Memory B cell (primary cell): ENCODE data around the gene SLC25A21.

ENCODE experiments used
- ATAC-seq: fragments of 150-1000 bp; cut with Tn5 transposase; 2 replicates; pipeline ENCODE4 v1.10.0; 2021; ENCODE audit warnings: low read depth, mild to moderate bottlenecking, moderate library complexity
- DNase-seq, 2 donors: peaks; one replicate each; pipeline ENCODE4 v3.0.0; 2022; ENCODE audit warnings: low spot score in 2 of 2
- H3K27ac Mint-ChIP-seq: one replicate; pipeline ENCODE4 v1.8.0; 2022; ENCODE audit warnings: mild to moderate bottlenecking, moderate library complexity, mixed read lengths
- H3K27me3 Mint-ChIP-seq: one replicate; pipeline ENCODE4 v1.8.0; 2022; ENCODE audit warnings: mixed read lengths
- H3K36me3 Mint-ChIP-seq: one replicate; pipeline ENCODE4 v1.8.0; 2022; ENCODE audit warnings: mild to moderate bottlenecking, mixed read lengths
- H3K4me1 Mint-ChIP-seq: one replicate; pipeline ENCODE4 v1.8.0; 2022; ENCODE audit warnings: mixed read lengths
- H3K4me3 Mint-ChIP-seq: one replicate; pipeline ENCODE4 v1.8.0; 2022; ENCODE audit warnings: mild to moderate bottlenecking, moderate library complexity, mixed read lengths
- H3K9me3 Mint-ChIP-seq: one replicate; pipeline ENCODE4 v1.8.0; 2022; ENCODE audit warnings: mixed read lengths

Gene SLC25A21

GRCh38 chr14:37143475-37143874 lies 28.9 kb downstream of the SLC25A21 start:
- no peaks in the 10 kb centered on the region for H3K9me3 Mint-ChIP-seq
- H3K27me3 Mint-ChIP-seq, result no peaks in the 10 kb centered on the region
- H3K4me1 Mint-ChIP-seq, result no peaks in the 10 kb centered on the region
- no peak overlapping the region for H3K27ac Mint-ChIP-seq
- H3K36me3 Mint-ChIP-seq, result no peaks in the 10 kb centered on the region
- no peak overlapping the region for H3K4me3 Mint-ChIP-seq
- ATAC-seq (no peak), DNase-seq (no peak)

- no peak for DNase-seq
- H3K27me3 Mint-ChIP-seq, result no peaks in the 10 kb centered on the region
- ATAC-seq, result no peak
- H3K4me1 Mint-ChIP-seq, result no peaks in the 10 kb centered on the region
- no peak overlapping the region for H3K27ac Mint-ChIP-seq
- H3K4me3 Mint-ChIP-seq, result no peak overlapping the region
- no peaks in the 10 kb centered on the region for H3K9me3 Mint-ChIP-seq
- no peaks in the 10 kb centered on the region for H3K36me3 Mint-ChIP-seq
These were observed 29.5 kb downstream of the SLC25A21 start for GRCh38 chr14:37142835-37143401.

GRCh38 chr14:37140176-37140575 lies 32.2 kb downstream of the SLC25A21 start:
- ATAC-seq (no peak), DNase-seq (no peak)
- no peaks in the 10 kb centered on the region for H3K9me3 Mint-ChIP-seq
- H3K4me3 Mint-ChIP-seq, result no peak overlapping the region
- no peaks in the 10 kb centered on the region for H3K27me3 Mint-ChIP-seq
- no peaks in the 10 kb centered on the region for H3K4me1 Mint-ChIP-seq
- no peaks in the 10 kb centered on the region for H3K36me3 Mint-ChIP-seq
- H3K27ac Mint-ChIP-seq, result no peak overlapping the region

GRCh38 chr14:37139710-37140109 lies 32.7 kb downstream of the SLC25A21 start:
- Mint-ChIP-seq H3K27ac (no peak overlapping the region), H3K36me3 (no peaks in the 10 kb centered on the region)
- no peak for ATAC-seq

GRCh38 chr14:37138898-37139297 lies 33.5 kb downstream of the SLC25A21 start:
- ATAC-seq, result no peak
- no peaks in the 10 kb centered on the region for H3K27me3 Mint-ChIP-seq
- no peaks in the 10 kb centered on the region for H3K36me3 Mint-ChIP-seq
- no peak overlapping the region for H3K4me3 Mint-ChIP-seq
- no peak for DNase-seq
- no peak overlapping the region for H3K27ac Mint-ChIP-seq
- H3K4me1 Mint-ChIP-seq, result no peaks in the 10 kb centered on the region
- no peaks in the 10 kb centered on the region for H3K9me3 Mint-ChIP-seq

More at GRCh38 chr14:37139710-37140109, 32.7 kb downstream of the SLC25A21 start:
- Mint-ChIP-seq H3K27me3 (no peaks in the 10 kb centered on the region), H3K4me1 (no peaks in the 10 kb centered on the region), H3K4me3 (no peak overlapping the region), H3K9me3 (no peaks in the 10 kb centered on the region)
- no peak for DNase-seq

- Mint-ChIP-seq H3K36me3 (no peaks in the 10 kb centered on the region), H3K4me1 (no peaks in the 10 kb centered on the region), H3K27me3 (no peaks in the 10 kb centered on the region), H3K27ac (no peak overlapping the region), H3K9me3 (peaks cover 7% of the 10 kb centered on the region), H3K4me3 (no peak overlapping the region)
- ATAC-seq, result no peak
- no peak for DNase-seq
These were observed 39.0 kb downstream of the SLC25A21 start for GRCh38 chr14:37133284-37133913.

GRCh38 chr14:37131205-37131604 lies 41.2 kb downstream of the SLC25A21 start:
- H3K4me3 Mint-ChIP-seq, result no peak overlapping the region
- DNase-seq (no peak), ATAC-seq (no peak)
- no peaks in the 10 kb centered on the region for H3K4me1 Mint-ChIP-seq
- no peak overlapping the region for H3K27ac Mint-ChIP-seq
- H3K9me3 Mint-ChIP-seq, result peaks cover 7% of the 10 kb centered on the region
- H3K36me3 Mint-ChIP-seq, result no peaks in the 10 kb centered on the region
- no peaks in the 10 kb centered on the region for H3K27me3 Mint-ChIP-seq

- no peak overlapping the region for H3K4me3 Mint-ChIP-seq
- H3K9me3 Mint-ChIP-seq, result peaks cover 7% of the 10 kb centered on the region
- H3K27ac Mint-ChIP-seq, result no peak overlapping the region
- DNase-seq (no peak), ATAC-seq (no peak)
- H3K36me3 Mint-ChIP-seq, result no peaks in the 10 kb centered on the region
- no peaks in the 10 kb centered on the region for H3K4me1 Mint-ChIP-seq
- no peaks in the 10 kb centered on the region for H3K27me3 Mint-ChIP-seq
These were observed 43.4 kb downstream of the SLC25A21 start for GRCh38 chr14:37129047-37129446.

GRCh38 chr14:37124614-37125013 lies 47.8 kb downstream of the SLC25A21 start:
- Mint-ChIP-seq H3K36me3 (no peaks in the 10 kb centered on the region), H3K27me3 (no peaks in the 10 kb centered on the region), H3K4me3 (no peak overlapping the region), H3K27ac (no peak overlapping the region), H3K9me3 (no peaks in the 10 kb centered on the region), H3K4me1 (no peaks in the 10 kb centered on the region)
- DNase-seq, result no peak
- no peak for ATAC-seq

- ATAC-seq (no peak), DNase-seq (no peak)
- Mint-ChIP-seq H3K27ac (no peak overlapping the region), H3K27me3 (no peaks in the 10 kb centered on the region), H3K4me1 (no peaks in the 10 kb centered on the region), H3K9me3 (no peaks in the 10 kb centered on the region), H3K36me3 (no peaks in the 10 kb centered on the region), H3K4me3 (no peak overlapping the region)
These were observed 49.3 kb downstream of the SLC25A21 start for GRCh38 chr14:37122919-37123639.

- no peak overlapping the region for H3K4me3 Mint-ChIP-seq
- no peaks in the 10 kb centered on the region for H3K36me3 Mint-ChIP-seq
- H3K27ac Mint-ChIP-seq, result no peak overlapping the region
- no peak for DNase-seq
- H3K4me1 Mint-ChIP-seq, result no peaks in the 10 kb centered on the region
- H3K9me3 Mint-ChIP-seq, result no peaks in the 10 kb centered on the region
- no peak for ATAC-seq
- H3K27me3 Mint-ChIP-seq, result no peaks in the 10 kb centered on the region
These were observed 50.1 kb downstream of the SLC25A21 start for GRCh38 chr14:37122288-37122687.

- no peak for DNase-seq
- no peaks in the 10 kb centered on the region for H3K27me3 Mint-ChIP-seq
- H3K27ac Mint-ChIP-seq, result no peak overlapping the region
- H3K4me1 Mint-ChIP-seq, result no peaks in the 10 kb centered on the region
- ATAC-seq, result no peak
- no peaks in the 10 kb centered on the region for H3K36me3 Mint-ChIP-seq
- no peaks in the 10 kb centered on the region for H3K9me3 Mint-ChIP-seq
- H3K4me3 Mint-ChIP-seq, result no peak overlapping the region
These were observed 53.6 kb downstream of the SLC25A21 start for GRCh38 chr14:37118673-37119366.

GRCh38 chr14:37116933-37117849 lies 55.2 kb downstream of the SLC25A21 start:
- no peak overlapping the region for H3K4me3 Mint-ChIP-seq
- no peak overlapping the region for H3K27ac Mint-ChIP-seq
- DNase-seq (no peak), ATAC-seq (no peak)
- no peaks in the 10 kb centered on the region for H3K4me1 Mint-ChIP-seq
- H3K9me3 Mint-ChIP-seq, result no peaks in the 10 kb centered on the region
- no peaks in the 10 kb centered on the region for H3K36me3 Mint-ChIP-seq
- no peaks in the 10 kb centered on the region for H3K27me3 Mint-ChIP-seq
